H9 (cell line): ENCODE results near the gene ITCH. TPM values are rescaled to one million over a fixed set of nuclear protein-coding genes. Genes with fewer than 3 reads are reported as not detected.

Experiments used
- DNase-seq: peaks from one replicate; pipeline ENCODE4 v3.0.0-alpha.2; 2017
- H2AFZ ChIP-seq: one replicate; pipeline ENCODE4 v1.6.1; 2013; ENCODE audit warnings: mild to moderate bottlenecking, low read length, control low read depth, moderate library complexity
- H2AK5ac ChIP-seq: 2 replicates; pipeline ENCODE4 v1.6.1; 2013; ENCODE audit warnings: low read length, control low read depth, mixed read lengths; ENCODE audit not compliant: insufficient read length
- H2BK120ac ChIP-seq: one replicate; pipeline ENCODE4 v1.6.1; 2013; ENCODE audit warnings: low read depth, mild to moderate bottlenecking, low read length, control low read depth, inconsistent platforms; ENCODE audit not compliant: poor library complexity, severe bottlenecking
- H2BK12ac ChIP-seq: 2 replicates; pipeline ENCODE4 v1.6.1; 2013; ENCODE audit warnings: low read length, control low read depth, mixed read lengths, low read depth; ENCODE audit not compliant: insufficient read length
- H2BK15ac ChIP-seq: 2 replicates; pipeline ENCODE4 v1.6.1; 2013; ENCODE audit warnings: low read depth, low read length, control low read depth
- H2BK20ac ChIP-seq: one replicate; pipeline ENCODE4 v1.6.1; 2013; ENCODE audit warnings: low read depth, mild to moderate bottlenecking, low read length, control low read depth, inconsistent platforms; ENCODE audit not compliant: poor library complexity, severe bottlenecking
- H2BK5ac ChIP-seq: 2 replicates; pipeline ENCODE4 v1.6.1; 2013; ENCODE audit warnings: low read length, control low read depth, mixed read lengths; ENCODE audit not compliant: insufficient read length
- H3K14ac ChIP-seq: 2 replicates; pipeline ENCODE4 v1.6.1; 2013; ENCODE audit warnings: low read length, control low read depth; ENCODE audit not compliant: insufficient read depth
- H3K18ac ChIP-seq: 2 replicates; pipeline ENCODE4 v1.6.1; 2013; ENCODE audit warnings: low read depth, mild to moderate bottlenecking, mixed read lengths, low read length, control low read depth; ENCODE audit not compliant: insufficient read length
- H3K23ac ChIP-seq: 2 replicates; pipeline ENCODE4 v1.6.1; 2013; ENCODE audit warnings: low read length, control low read depth, mixed read lengths, low read depth; ENCODE audit not compliant: insufficient read length
- H3K23me2 ChIP-seq: 2 replicates; pipeline ENCODE4 v1.6.1; 2013; ENCODE audit warnings: low read depth, mild to moderate bottlenecking, mixed read lengths, low read length, control low read depth; ENCODE audit not compliant: insufficient read length, poor library complexity, severe bottlenecking
- H3K27ac ChIP-seq: 2 replicates; pipeline ENCODE4 v1.5.1; 2013; ENCODE audit warnings: low read length, control low read depth, mixed read lengths, low read depth; ENCODE audit not compliant: insufficient read length
- H3K27me3 ChIP-seq: 2 replicates; pipeline ENCODE4 v1.6.1; 2013; ENCODE audit warnings: low read length, control low read depth, inconsistent platforms; ENCODE audit not compliant: insufficient read depth
- H3K4ac ChIP-seq: 2 replicates; pipeline ENCODE4 v1.6.1; 2013; ENCODE audit warnings: low read depth, mild to moderate bottlenecking, control low read depth, inconsistent platforms, low read length, moderate library complexity
- H3K4me1 ChIP-seq: 2 replicates; pipeline ENCODE4 v1.6.1; 2013; ENCODE audit warnings: low read length, control low read depth, inconsistent platforms; ENCODE audit not compliant: insufficient read depth
- H3K4me2 ChIP-seq: 2 replicates; pipeline ENCODE4 v1.6.1; 2013; ENCODE audit warnings: low read length, control low read depth, mixed read lengths; ENCODE audit not compliant: insufficient read length, insufficient read depth
- H3K56ac ChIP-seq: 2 replicates; pipeline ENCODE4 v1.6.1; 2013; ENCODE audit warnings: low read depth, mild to moderate bottlenecking, mixed read lengths, low read length, control low read depth; ENCODE audit not compliant: insufficient read length
- H3K79me1 ChIP-seq: 2 replicates; pipeline ENCODE4 v1.6.1; 2013; ENCODE audit warnings: low read depth, mild to moderate bottlenecking, moderate library complexity, low read length, control low read depth, inconsistent platforms; ENCODE audit not compliant: insufficient read depth, poor library complexity, severe bottlenecking
- H3K79me2 ChIP-seq: 2 replicates; pipeline ENCODE4 v1.6.1; 2013; ENCODE audit warnings: low read length, control low read depth, inconsistent platforms; ENCODE audit not compliant: insufficient read depth
- H3K9ac ChIP-seq: 2 replicates; pipeline ENCODE4 v1.6.1; 2013; ENCODE audit warnings: low read length, control low read depth, mixed read lengths; ENCODE audit not compliant: insufficient read length; ENCODE audit errors: extremely low read depth
- H3K9me3 ChIP-seq: one replicate; pipeline ENCODE4 v1.6.1; 2013; ENCODE audit warnings: low read depth, low read length, inconsistent platforms; ENCODE audit not compliant: control insufficient read depth
- H3T11ph ChIP-seq: one replicate; pipeline ENCODE4 v1.6.1; 2013; ENCODE audit warnings: mild to moderate bottlenecking, low read length, control low read depth, inconsistent platforms
- H4K20me1 ChIP-seq: one replicate; pipeline ENCODE4 v1.6.1; 2013; ENCODE audit not compliant: control insufficient read depth, insufficient read length, insufficient read depth
- H4K5ac ChIP-seq: 2 replicates; pipeline ENCODE4 v1.6.1; 2013; ENCODE audit warnings: low read depth, mild to moderate bottlenecking, mixed read lengths, low read length, control low read depth; ENCODE audit not compliant: insufficient read length
- H4K8ac ChIP-seq: replicated peaks from 2 replicates; pipeline ENCODE4 v1.6.1; 2013; ENCODE audit warnings: low read length, control low read depth, mixed read lengths, low read depth; ENCODE audit not compliant: insufficient read length
- H4K91ac ChIP-seq: 2 replicates; pipeline ENCODE4 v1.6.1; 2013; ENCODE audit warnings: low read depth, mild to moderate bottlenecking, moderate library complexity, mixed read lengths, low read length, control low read depth; ENCODE audit not compliant: insufficient read length
- H3K27ac Mint-ChIP-seq, 3 experiments: 2 replicates in 2 of 3; 3 replicates in 1 of 3; pipeline ENCODE4 v1.8.0; 2020 to 2021; ENCODE audit warnings: mixed read lengths in 3 of 3, mild to moderate bottlenecking in 1 of 3, moderate library complexity in 1 of 3
- H3K27me3 Mint-ChIP-seq: 2 replicates; pipeline ENCODE4 v1.8.0; 2021; ENCODE audit warnings: low read depth, mild to moderate bottlenecking, moderate library complexity, mixed read lengths
- H3K36me3 Mint-ChIP-seq, 3 experiments: 2 replicates in 2 of 3; 3 replicates in 1 of 3; pipeline ENCODE4 v1.8.0; 2020 to 2021; ENCODE audit warnings: low read depth in 3 of 3, mixed read lengths in 3 of 3; ENCODE audit not compliant: insufficient read depth in 1 of 3
- H3K4me1 Mint-ChIP-seq, 2 experiments: 2 replicates each; pipeline ENCODE4 v1.8.0; 2020; ENCODE audit warnings: mixed read lengths in 2 of 2
- H3K4me3 Mint-ChIP-seq, 2 experiments: 2 replicates in 1 of 2; 3 replicates in 1 of 2; pipeline ENCODE4 v1.8.0; 2020 to 2021; ENCODE audit warnings: mild to moderate bottlenecking in 2 of 2, mixed read lengths in 2 of 2, moderate library complexity in 1 of 2
- H3K9me3 Mint-ChIP-seq, 2 experiments: 2 replicates in 1 of 2; 3 replicates in 1 of 2; pipeline ENCODE4 v1.8.0; 2020; ENCODE audit warnings: mild to moderate bottlenecking in 2 of 2, mixed read lengths in 2 of 2, moderate library complexity in 1 of 2
- WGBS: extraction: QIAGEN DNeasy Blood & Tissue Kit; methylation state at CpG from one replicate; pipeline ENCODE4 v1.1.7; 2013; ENCODE audit warnings: missing lambda C conversion rate, low lambda C conversion rate, mixed read lengths; ENCODE audit not compliant: insufficient read length; ENCODE audit errors: extremely low coverage; 5-methylcytosine and 5-hydroxymethylcytosine counted together
- total RNA-seq: library from RNA; stranded (reverse); gene quantifications from 2 replicates; pipeline ENCODE4 v1.2.1, GENCODE V29; 2021
- TF ChIP-seq, protein P1 (sequence below): fragments of 200-600 bp; sonication (generic); conservative IDR thresholded peaks from 3 replicates; pipeline ENCODE4 v1.8.0; 2021; ENCODE audit warnings: antibody characterized with exemption, mild to moderate bottlenecking

Gene ITCH
- total RNA-seq, 1 experiment from 2014 or later = 55.9 TPM

DNA sequence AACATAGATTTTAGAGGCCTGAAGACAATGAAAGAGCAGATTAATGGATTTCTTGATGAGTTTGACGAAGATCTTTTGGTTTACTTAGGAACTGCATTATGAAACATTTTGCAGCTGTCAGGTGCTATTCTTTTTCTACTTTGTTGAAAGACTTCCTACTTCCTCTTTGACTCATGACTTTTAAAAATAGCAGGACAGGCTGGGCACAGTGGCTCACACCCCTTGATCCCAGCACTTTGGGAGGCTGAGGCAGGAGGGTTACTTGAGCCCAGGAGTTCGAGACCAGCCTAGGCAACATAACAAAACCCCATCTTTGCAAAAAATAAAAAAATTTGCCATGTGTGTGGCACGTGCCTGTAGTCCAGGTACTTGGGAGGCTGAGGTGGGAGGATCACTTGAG lies 52.0 kb downstream of the ITCH start:
- H3K27me3 Mint-ChIP-seq = no peaks in the 10 kb centered on the region
- H3K4me2 ChIP-seq = no peak overlapping the region

More for the DNA sequence above, 52.0 kb downstream of the ITCH start:
- no peak overlapping the region for H3K27ac Mint-ChIP-seq
- H3K9me3 Mint-ChIP-seq = no peaks in the 10 kb centered on the region
- Histone ChIP-seq H3K56ac (no peak overlapping the region), H3K23ac (no peak overlapping the region), H2BK5ac (no peak overlapping the region), H2BK15ac (no peak overlapping the region), H2BK20ac (no peak overlapping the region), H4K5ac (no peak overlapping the region), H3K9me3 (no peaks in the 10 kb centered on the region), H3K23me2 (no peaks in the 10 kb centered on the region), H3K14ac (no peak overlapping the region), H3T11ph (no peak overlapping the region), H3K27ac (no peak overlapping the region), H2AFZ (no peak overlapping the region), H3K79me1 (peaks cover 6% of the 10 kb centered on the region), H3K79me2 (no peaks in the 10 kb centered on the region), H3K9ac (no peak overlapping the region), H4K8ac (no peak overlapping the region), H3K27me3 (no peaks in the 10 kb centered on the region), H3K4ac (no peak overlapping the region), H3K4me1 (no peaks in the 10 kb centered on the region), H2BK120ac (no peak overlapping the region), H4K20me1 (no peaks in the 10 kb centered on the region), H2AK5ac (no peak overlapping the region), H2BK12ac (no peak overlapping the region), H4K91ac (no peak overlapping the region), H3K18ac (no peak overlapping the region)
- no peak overlapping the region for H3K4me3 Mint-ChIP-seq
- no CpG with 5 or more reads among the region's 3 CpGs for WGBS
- no peak for DNase-seq
- TF ChIP-seq, protein P1, sequence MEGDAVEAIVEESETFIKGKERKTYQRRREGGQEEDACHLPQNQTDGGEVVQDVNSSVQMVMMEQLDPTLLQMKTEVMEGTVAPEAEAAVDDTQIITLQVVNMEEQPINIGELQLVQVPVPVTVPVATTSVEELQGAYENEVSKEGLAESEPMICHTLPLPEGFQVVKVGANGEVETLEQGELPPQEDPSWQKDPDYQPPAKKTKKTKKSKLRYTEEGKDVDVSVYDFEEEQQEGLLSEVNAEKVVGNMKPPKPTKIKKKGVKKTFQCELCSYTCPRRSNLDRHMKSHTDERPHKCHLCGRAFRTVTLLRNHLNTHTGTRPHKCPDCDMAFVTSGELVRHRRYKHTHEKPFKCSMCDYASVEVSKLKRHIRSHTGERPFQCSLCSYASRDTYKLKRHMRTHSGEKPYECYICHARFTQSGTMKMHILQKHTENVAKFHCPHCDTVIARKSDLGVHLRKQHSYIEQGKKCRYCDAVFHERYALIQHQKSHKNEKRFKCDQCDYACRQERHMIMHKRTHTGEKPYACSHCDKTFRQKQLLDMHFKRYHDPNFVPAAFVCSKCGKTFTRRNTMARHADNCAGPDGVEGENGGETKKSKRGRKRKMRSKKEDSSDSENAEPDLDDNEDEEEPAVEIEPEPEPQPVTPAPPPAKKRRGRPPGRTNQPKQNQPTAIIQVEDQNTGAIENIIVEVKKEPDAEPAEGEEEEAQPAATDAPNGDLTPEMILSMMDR = no peak
- peaks cover 16 to 71% (median 47%) of the 10 kb centered on the region in 3 experiments; a peak in 6 of 7 replicates for H3K36me3 Mint-ChIP-seq
- H3K4me1 Mint-ChIP-seq = no peaks in the 10 kb centered on the region
